ENCODE data around the gene SPTLC1.
"Not testable (repeated sequence)": the region's sequence is repeated elsewhere in the genome, so short reads cannot be mapped to it uniquely, and the experiment has no call there.

The SPTLC1 gene

DNA sequence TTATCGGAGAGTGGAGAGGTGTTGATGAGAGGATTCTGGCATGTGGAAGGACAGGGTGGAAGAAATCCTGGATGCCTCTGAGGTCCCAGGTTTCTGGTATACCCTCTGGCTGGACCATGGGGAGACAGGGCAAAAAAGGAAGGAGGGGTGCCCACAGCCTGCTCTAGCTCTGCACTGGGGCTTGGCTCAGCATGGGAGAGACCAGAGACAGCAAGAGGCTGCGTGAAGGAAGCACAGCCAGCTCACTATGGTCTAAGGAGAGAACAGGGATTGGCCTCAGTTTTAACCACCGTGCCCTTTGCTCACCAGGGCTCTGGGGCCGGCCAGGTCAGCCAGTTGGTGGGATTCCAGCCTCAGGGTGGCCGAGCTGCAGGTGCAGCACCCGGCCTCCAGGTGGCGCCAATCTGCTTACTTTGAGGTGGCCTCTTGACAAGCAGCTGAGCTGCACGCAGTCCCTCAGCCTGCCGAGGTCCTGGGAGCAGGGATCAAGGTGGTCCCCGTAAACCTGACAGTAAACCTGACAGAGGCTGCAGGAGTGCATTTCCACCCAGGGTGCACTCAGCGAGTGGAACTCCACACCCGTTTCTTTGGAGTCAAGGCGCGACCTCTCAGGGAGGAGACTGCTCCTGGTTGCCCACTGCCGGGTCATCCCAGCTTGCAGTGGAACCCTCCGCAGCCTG is 25.0 kb upstream of the SPTLC1 start:
- peak; percentile 31 to 60 (median 39) for DNase-seq

- DNase-seq: not testable (repeated sequence)
Measured at GRCh38 chr9:92138960-92139540, 23.8 kb upstream of the SPTLC1 start.

DNA sequence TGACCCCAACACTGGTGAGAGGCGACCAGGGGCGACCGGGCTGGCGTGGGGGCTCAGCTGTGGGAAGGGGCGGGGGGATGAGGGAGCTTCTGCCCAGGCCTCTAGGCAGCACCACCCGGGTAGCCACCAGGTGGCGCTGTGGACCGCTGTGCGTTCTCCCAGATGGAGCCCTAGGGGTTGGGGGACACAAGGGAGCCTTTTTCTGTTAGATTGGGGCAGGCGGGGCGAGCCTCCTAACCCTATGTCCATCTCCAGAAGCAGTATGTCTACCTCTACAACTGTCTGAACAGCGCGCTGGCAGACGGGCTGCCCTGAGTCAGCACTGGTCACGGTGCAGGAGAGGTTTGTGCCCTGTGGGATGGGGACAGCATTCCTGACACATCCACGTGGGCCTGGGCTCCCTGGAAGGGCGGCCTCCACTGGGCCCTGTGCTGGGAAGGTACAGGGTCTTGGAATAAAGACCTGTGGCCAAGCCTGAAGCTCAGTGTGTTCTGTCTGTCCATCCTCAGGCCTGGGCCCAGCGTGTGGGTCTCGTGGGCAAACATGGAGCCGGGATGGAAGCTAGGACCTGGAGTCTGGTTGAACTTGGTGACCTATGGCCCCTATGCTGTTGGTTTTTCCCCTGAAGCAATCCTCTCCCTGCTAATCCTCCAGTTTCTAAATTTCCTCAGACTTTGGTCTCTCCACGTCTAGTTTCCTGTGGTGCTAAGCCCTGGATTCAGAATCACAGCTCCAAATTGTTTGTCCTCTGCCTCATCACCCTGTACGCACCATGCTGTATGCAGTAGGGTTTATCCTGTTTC is 23.1 kb upstream of the SPTLC1 start:
- DNase-seq: peak; percentile 25 to 66 (median 54)

- DNase-seq: no peak
Measured at GRCh38 chr9:92136184-92136858, 21.1 kb upstream of the SPTLC1 start.

DNA sequence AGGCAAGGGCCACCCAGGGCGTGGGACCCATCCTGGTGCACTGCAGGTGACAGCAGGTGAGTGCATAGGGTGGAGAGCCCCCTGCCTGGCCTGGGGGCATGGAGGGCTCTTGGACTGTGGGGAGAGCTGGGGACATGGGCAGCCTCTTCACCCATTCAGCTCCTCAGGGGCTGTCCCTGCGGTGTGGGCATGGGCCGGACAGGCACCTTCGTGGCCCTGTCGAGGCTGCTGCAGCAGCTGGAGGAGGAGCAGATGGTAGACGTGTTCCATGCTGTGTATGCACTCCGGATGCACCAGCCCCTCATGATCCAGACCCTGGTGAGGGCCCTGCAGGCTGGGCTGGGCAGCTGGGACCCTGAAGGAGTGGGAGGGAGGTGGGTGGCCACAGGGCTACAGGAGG is 20.4 kb upstream of the SPTLC1 start:
- no peak for DNase-seq

DNA sequence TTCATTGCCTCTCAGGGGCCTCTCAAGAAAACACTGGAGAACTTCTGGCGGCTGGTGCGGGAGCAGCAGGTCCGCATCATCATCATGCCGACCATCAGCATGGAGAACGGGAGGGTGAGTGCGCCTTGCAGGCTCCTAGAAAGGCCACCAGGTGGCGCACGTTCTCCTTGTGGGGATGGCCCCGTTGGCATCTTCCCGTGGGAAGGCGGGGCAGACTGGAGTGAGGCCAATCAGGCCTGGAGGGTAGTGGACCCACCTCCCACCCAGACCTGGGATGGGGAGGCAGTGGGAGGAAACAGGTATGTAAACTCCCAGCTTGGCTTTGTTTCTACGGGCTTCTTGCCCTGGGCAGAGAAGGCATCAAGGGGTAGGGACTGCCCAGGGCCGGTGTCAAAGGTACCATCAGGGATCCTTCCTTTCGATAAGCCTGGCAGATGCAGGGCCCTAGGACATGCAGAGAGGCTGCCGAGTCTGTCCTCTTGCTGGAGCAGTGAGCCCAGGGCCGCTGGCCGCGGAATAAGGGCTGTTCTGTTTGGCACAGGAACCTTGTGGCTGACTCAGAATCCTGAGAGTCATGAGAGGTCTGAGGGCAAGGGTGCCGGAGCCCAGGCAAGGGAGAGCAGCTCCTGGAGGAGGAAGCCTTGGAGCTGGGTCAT is 18.9 kb upstream of the SPTLC1 start:
- DNase-seq: peak; percentile 30 to 55 (median 52)

- DNase-seq: not testable (repeated sequence)
Measured at GRCh38 chr9:92132913-92133312, 17.7 kb upstream of the SPTLC1 start.

DNA sequence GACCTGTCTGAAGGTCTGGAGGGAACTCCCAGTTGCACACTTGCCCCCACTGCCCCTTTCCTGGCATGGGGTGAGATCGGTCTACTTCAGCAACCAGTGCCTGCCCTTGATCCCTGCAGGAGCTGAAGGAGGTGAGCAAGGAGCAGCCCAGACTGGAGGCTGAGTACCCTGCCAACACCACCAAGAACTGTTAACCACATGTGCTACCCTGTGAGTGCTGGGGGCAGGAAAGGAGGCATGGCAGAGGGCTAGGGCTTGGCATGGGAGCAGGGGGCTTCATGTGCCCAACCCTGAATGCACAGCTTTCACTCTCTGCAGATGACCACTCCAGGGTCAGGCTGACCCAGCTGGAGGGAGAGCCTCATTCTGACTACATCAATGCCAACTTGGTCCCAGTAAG is 17.3 kb upstream of the SPTLC1 start:
- DNase-seq: no peak

GRCh38 chr9:92122800-92123199 is 7.6 kb upstream of the SPTLC1 start:
- DNase-seq: no peak

GRCh38 chr9:92122061-92122460 is 6.8 kb upstream of the SPTLC1 start:
- DNase-seq: no peak

- DNase-seq: no peak
Measured at GRCh38 chr9:92121265-92121664, 6.1 kb upstream of the SPTLC1 start.

DNA sequence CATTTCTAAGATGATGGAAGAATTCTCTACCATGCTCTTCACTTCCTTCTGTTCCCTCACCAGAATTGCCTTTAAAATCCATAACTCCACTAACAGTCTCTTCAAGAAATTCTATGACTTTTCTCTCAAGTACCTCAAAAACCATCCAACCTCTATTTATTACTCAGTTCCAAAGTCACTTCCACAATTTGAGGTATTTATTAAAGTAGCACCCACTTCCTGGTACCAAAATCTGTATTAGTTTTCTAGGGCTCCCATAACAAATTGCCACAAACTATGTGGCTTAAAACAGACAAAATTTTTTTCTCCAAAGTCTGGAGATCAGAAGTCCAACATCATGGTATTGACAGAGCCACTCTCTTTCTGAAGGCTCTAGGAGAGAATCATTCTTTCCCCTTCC is 4.9 kb upstream of the SPTLC1 start:
- no peak for DNase-seq

DNA sequence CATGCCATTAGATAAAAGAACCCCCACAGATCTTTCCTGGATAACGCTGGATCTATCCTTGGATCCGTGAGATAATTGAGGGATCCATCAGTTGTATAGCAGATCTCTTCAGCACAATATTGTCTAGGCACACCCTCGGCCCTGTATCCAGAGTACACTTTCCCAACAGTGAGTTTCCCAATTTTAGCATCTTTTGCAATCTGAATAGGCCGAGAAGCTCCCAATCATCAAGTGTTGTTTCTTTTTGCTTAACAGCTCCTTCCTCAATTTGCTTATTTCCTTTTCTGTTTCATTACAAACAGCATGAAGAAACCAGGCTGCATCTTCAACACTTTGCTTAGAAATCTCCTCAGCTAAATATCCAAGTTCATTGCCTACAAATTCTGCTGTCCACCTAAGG is 4.4 kb upstream of the SPTLC1 start:
- DNase-seq: no peak

DNA sequence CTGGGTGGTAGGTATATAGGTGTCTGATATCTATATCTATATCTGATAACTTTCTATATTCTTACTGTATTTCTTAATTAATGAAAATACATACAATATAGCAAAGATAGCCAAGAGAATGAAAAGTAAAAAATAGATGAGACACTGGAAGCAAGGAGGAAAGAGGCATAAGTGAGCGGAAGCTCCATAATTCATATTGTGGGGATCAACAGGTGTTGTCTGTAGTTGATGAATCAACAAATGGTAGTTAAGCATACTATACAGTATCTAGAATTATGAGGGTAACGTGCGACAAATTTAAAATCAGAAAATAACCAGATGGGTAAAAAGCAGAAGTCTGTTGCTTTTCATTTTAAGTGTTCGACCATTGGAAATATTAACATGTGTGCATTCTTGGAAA is 7.1 kb downstream of the SPTLC1 start:
- DNase-seq: no peak

DNA sequence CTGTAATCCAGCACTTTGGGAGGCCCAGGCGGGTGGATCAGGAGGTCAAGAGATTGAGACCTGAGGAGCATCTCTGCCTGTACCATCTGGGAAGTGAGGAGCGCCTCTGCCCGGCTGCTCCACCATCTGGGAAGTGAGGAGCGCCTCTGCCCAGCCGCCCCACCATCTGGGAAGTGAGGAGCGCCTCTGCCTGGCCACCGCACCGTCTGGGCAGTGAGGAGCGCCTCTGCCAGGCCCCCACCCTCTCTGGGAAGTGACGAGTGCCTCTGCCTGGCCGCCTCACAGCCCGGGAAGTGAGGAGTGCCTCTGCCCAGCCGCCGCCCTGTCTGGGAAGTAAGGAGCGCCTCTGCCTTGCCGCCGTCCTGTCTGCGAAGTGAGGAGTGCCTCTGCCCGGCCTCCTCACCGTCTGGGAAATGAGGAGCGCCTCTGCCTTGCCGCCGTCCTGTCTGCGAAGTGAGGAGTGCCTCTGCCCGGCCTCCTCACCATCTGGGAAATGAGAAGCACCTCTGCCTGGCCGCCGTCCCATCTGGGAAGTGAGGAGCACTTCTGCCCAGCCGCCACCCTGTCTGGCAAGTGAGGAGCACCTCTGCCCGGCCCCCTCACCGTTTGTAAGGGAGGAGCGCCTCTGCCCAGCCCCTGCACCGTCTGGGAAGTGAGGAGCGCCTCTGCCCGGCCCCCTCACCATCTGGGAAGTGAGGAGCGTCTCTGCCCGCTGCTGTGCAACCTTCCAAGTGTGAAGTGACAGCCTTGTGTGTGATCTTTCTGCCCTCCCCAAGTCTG is 9.6 kb downstream of the SPTLC1 start:
- not testable (repeated sequence) for DNase-seq

DNA sequence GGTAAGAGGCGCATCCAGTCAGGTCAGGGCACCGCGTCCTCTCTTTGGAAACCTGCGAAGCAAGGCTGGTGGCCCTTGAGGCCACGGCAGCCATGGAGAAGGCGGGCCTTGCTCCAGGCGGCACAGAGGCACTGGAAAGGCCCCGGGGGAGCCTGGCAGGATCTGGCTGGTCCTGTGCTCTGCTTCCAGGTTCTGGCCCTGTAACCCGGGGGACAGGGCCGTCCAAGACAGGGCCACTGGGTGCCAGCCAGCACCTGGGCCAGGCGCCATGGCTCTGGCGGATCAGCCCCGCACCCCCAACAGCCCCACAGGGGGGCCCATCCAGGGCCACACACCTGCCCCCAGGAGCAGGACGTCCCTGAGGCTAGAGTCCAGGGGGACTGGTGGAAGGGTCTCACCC is 11.6 kb downstream of the SPTLC1 start:
- DNase-seq: not testable (repeated sequence)

- DNase-seq: no peak
Measured at GRCh38 chr9:92100237-92100911, 14.8 kb downstream of the SPTLC1 start.

DNA sequence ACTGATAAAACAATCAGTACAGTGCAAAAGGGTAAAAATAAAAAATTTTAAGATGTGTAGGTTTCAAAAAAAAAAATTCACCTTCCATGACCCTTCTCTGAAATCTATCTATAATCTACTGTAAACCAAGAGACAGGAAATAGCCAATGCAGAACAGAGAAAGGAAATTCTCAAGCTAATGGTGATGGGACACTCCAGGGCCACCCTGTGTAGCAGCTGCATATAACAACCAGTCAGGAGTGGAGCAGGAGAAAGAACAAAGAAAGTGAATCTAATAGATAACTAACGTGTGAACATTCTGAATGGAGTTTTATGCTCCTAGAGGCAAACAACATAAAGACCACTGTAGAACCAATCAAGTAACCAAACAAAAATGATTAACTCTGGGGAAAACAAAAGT is 16.6 kb downstream of the SPTLC1 start:
- no peak for DNase-seq

GRCh38 chr9:92097997-92098482 is 17.2 kb downstream of the SPTLC1 start:
- DNase-seq: peak in 2 of 4 experiments; percentile 36 to 48

DNA sequence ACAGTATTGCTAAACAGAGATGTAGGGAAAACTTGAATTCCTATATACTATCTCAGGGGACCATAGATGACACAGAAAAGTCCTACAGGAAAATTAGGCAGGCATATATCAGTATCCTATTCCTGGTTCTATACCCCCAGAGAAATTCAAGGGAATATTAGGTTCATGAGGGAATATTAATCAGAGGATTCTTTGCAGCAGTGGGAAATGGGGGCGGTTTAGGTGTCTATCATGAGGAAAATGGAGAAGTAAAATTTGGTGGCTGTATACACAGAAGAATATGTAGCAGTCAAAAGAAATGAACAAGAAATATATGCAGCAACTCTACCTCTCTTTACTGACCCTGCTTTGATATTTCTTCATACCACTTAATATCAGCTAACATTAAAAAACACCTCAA is 20.0 kb downstream of the SPTLC1 start:
- no peak for DNase-seq

- peak in 1 of 4 experiments; percentile 3 for DNase-seq
Measured at GRCh38 chr9:92094655-92095054, 20.6 kb downstream of the SPTLC1 start.
